Choroid plexus epithelial cell (primary cell): ENCODE data around the gene THBS2.

ENCODE experiments used
- DNase-seq: peaks from one replicate; pipeline ENCODE4 v3.0.0-alpha.2; 2010; ENCODE audit warnings: low read depth
- H3K4me3 ChIP-seq: 2 replicates; pipeline ENCODE4 v1.5.1; 2011; ENCODE audit warnings: low read depth, mild to moderate bottlenecking, control low read depth, low read length, moderate library complexity
- TF ChIP-seq, protein P1 (sequence below): conservative IDR thresholded peaks from 2 replicates; pipeline ENCODE4 v1.5.1; 2011; ENCODE audit warnings: low read depth, mild to moderate bottlenecking, control low read depth, inconsistent platforms, low read length, moderate library complexity

THBS2 gene

DNA sequence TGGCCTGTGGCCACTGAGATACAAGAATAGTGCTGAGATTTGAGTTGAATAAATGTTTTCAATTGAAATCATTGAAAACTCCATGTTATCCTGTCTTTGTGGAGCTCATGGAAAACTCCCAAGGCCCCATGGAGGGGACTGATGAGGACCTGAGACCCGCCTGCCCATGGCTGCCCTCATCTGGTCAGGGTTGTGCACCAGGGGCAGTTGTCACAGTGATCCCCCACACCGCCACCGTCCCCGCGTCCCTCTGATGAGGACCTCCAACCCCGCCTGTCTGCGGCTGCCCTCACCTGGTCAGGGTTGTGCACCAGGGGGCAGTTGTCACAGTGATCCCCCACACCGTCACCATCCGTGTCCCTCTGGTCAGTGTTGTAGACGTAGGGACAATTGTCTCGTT, 27.8 kb downstream of the THBS2 start:
- DNase-seq: no peak
- TF ChIP-seq, protein P1, sequence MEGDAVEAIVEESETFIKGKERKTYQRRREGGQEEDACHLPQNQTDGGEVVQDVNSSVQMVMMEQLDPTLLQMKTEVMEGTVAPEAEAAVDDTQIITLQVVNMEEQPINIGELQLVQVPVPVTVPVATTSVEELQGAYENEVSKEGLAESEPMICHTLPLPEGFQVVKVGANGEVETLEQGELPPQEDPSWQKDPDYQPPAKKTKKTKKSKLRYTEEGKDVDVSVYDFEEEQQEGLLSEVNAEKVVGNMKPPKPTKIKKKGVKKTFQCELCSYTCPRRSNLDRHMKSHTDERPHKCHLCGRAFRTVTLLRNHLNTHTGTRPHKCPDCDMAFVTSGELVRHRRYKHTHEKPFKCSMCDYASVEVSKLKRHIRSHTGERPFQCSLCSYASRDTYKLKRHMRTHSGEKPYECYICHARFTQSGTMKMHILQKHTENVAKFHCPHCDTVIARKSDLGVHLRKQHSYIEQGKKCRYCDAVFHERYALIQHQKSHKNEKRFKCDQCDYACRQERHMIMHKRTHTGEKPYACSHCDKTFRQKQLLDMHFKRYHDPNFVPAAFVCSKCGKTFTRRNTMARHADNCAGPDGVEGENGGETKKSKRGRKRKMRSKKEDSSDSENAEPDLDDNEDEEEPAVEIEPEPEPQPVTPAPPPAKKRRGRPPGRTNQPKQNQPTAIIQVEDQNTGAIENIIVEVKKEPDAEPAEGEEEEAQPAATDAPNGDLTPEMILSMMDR: peak; percentile 9
- H3K4me3 ChIP-seq: no peak overlapping the region

DNA sequence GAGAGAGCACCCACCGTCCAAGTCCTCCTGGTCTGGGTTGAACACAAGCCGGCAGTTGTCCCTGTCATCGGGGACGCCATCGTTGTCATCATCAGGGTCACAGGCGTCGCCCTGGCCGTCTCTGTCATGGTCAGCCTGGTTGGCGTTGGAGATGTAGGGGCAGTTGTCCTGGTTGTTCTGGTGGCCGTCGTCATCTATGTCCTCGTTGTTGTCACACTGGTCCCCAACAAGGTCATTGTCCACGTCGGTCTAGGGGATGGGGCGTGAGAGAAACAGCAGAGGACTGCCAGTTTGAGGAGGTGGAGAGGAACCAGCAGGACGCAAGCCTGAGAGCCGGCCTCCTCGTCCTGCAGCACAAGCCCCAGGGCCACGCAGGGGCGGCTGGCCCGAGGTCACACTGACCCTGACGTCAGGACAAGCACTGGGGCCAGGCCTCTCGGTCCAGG, 28.5 kb downstream of the THBS2 start:
- H3K4me3 ChIP-seq: no peak overlapping the region
- no peak for DNase-seq
- TF ChIP-seq, protein P1: no peak

DNA sequence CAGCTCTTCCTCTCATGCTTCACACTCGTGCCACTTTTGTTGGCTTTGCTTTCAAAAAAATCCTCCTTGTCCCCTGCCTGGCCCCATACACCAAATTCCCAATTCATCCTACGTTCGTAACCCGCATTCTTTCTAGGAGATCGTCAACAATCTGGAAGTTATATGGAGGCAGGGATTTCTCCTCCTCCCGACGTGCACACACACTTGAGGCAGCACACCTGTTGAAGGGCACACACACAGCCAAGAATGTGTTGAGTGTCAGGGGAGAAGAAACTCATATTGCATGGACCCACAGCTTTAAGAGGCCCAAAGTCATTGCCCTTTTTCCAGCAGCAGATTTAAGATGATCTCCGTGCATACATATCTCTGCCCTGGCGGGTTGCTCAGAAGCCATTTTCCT, 28.9 kb downstream of the THBS2 start:
- TF ChIP-seq, protein P1: no peak
- no peak overlapping the region for H3K4me3 ChIP-seq
- no peak for DNase-seq

DNA sequence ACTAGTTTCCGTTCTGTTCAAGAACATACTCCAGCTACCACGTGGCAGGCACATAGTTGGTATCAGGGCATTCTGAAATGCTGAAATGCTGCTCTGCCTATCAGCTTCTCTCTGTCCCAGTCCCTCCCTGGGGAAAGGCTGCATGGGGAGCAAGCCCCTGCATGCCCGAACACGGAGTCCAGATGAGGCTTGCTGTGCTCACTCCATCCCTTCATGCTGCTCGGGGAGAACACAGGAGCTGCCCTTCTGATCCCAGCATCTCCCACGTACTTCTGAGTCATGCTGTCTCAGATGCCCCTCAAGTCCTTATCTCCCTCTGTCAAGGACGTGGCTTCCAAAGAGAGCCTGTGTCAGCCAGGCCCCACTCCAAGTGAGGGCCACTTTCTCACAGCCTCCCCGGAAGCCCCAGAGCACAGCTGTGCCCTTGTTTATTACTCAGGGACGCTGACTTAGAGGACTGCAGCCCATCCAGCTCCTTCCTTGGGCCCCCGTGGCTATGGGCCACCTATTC, 29.4 kb downstream of the THBS2 start:
- DNase-seq: peak; percentile 82
- TF ChIP-seq, protein P1: no peak
- H3K4me3 ChIP-seq: no peak overlapping the region

DNA sequence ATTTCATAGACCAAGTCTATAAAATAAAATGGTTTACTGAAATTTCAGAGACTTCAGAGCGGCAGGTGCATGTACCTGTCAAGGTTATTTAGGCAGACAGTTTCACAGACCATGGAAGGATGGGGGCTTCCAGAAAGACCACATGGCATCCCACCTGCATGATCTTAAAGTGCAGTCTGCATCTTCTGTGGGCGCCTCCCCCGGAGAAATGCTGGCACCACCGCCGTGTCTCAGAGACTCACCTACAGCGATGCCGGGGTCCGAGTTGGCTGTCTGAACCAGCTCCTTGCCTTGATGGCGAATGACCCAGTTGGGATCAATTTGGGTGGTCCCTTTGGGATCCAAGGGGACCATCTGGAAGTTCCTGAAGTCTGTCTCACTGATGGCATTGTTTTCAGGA, 30.6 kb downstream of the THBS2 start:
- TF ChIP-seq, protein P1: no peak
- H3K4me3 ChIP-seq: no peak overlapping the region
- DNase-seq: no peak

DNA sequence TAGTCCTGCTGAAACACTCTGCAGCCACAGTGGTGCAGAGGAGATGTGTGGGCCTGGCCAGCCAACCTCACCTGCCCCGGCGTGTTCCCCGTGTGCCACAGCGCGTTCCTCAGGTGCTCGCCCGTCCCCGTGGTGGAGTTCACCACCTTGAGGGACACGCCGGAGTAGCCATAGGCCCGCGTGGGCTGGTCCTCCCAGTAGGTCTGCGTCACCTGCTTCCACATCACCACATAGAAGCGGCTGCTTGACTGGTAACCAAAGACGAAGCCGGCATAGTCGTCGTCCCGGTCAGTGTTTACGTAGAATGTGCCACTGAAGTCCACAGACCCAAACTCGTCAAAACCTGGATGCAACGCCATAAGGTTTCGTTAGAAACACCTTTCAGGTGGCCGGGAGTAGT, 31.5 kb downstream of the THBS2 start:
- no peak overlapping the region for H3K4me3 ChIP-seq
- TF ChIP-seq, protein P1: no peak
- no peak for DNase-seq

DNA sequence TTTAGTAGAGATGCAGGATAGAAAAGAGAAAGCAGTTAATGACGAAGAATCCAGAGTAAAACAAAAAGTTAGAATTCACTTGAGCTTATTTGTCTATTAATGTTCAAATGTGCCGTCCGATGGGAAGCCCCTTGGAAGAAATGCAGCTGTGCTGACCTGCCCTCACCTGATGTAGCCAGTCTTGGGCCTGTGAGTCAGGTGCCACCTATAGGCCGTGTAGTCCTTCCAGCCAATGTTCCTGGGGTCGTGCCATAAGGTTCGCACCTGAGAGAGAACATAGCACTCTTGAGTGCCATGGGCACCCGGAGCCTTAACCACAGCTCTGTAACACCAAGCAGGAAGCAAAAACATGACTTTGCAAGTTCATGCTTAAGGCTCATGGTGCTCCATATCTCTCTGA, 32.4 kb downstream of the THBS2 start:
- TF ChIP-seq, protein P1: peak; percentile 13
- DNase-seq: no peak
- H3K4me3 ChIP-seq: no peak overlapping the region
